Stimulated activated CD8-positive, alpha-beta memory T cell treated with anti-CD3 and anti-CD28 coated beads, Interleukin-7, amount 100 ng/mL, for 48 hours (primary cell): Measurements from ENCODE around the gene SH2D3A.
A peak's percentile ranks its signal among the peaks of the same experiment; 100 is the strongest.
"Not testable (repeated sequence)": the region's sequence is repeated elsewhere in the genome, so short reads cannot be mapped to it uniquely, and the experiment has no call there.

Experiments
- DNase-seq, 2 donors: peaks; one replicate each; pipeline ENCODE4 v3.0.0-alpha.2; 2020; ENCODE audit warnings: low read depth in 1 of 2; ENCODE audit errors: extremely low read depth in 1 of 2

The SH2D3A gene

GRCh38 chr19:6790194-6791128 lies 23.2 kb upstream of the SH2D3A start:
- DNase-seq: no peak

- DNase-seq: no peak
These were observed 21.7 kb upstream of the SH2D3A start for GRCh38 chr19:6788896-6789295.

GRCh38 chr19:6787393-6787792 lies 20.2 kb upstream of the SH2D3A start:
- DNase-seq: no peak

GRCh38 chr19:6779206-6779605 lies 12.0 kb upstream of the SH2D3A start:
- DNase-seq: no peak

- DNase-seq: no peak
These were observed 11.2 kb upstream of the SH2D3A start for GRCh38 chr19:6778386-6778785.

GRCh38 chr19:6777434-6777833 lies 10.2 kb upstream of the SH2D3A start:
- DNase-seq: no peak

GRCh38 chr19:6776999-6777398 lies 9.8 kb upstream of the SH2D3A start:
- DNase-seq: no peak

GRCh38 chr19:6776045-6776444 lies 8.8 kb upstream of the SH2D3A start:
- not testable (repeated sequence) for DNase-seq

GRCh38 chr19:6774821-6775707 lies 7.8 kb upstream of the SH2D3A start:
- no peak for DNase-seq

GRCh38 chr19:6773323-6773931 lies 6.2 kb upstream of the SH2D3A start:
- DNase-seq: peak; percentile 39 to 65

GRCh38 chr19:6772866-6773322 lies 5.7 kb upstream of the SH2D3A start:
- DNase-seq: no peak

GRCh38 chr19:6772028-6772865 lies 5.0 kb upstream of the SH2D3A start, which contains the start of gene VAV1:
Gene VAV1, plus strand, starts transcription at chr19:6772708. Its CDS starts 100 bp downstream, at chr19:6772808.
- peak; percentile 63 to 79 for DNase-seq

- not testable (repeated sequence) for DNase-seq
These were observed 4.4 kb upstream of the SH2D3A start for GRCh38 chr19:6771648-6772027.

- no peak for DNase-seq
These were observed 1.9 kb upstream of the SH2D3A start for GRCh38 chr19:6769006-6769619.

GRCh38 chr19:6768236-6768785 lies 1.1 kb upstream of the SH2D3A start:
- no peak for DNase-seq

GRCh38 chr19:6767081-6767356 lies 216 bp downstream of the SH2D3A start:
- DNase-seq: no peak

GRCh38 chr19:6766357-6767080 lies 716 bp downstream of the SH2D3A start:
- DNase-seq: no peak

- no peak for DNase-seq
These were observed 1.4 kb downstream of the SH2D3A start for GRCh38 chr19:6765738-6766356.
